Stimulated activated CD4-positive, alpha-beta T cell treated with anti-CD3 and anti-CD28 coated beads, Interleukin-2, amount 100 ng/mL, for 48 hours (primary cell): ENCODE measurements around the gene ZNF862.

ENCODE experiments used
- DNase-seq, 2 donors: peaks; one replicate each; pipeline ENCODE4 v3.0.0-alpha.2; 2020

ZNF862 gene

DNA sequence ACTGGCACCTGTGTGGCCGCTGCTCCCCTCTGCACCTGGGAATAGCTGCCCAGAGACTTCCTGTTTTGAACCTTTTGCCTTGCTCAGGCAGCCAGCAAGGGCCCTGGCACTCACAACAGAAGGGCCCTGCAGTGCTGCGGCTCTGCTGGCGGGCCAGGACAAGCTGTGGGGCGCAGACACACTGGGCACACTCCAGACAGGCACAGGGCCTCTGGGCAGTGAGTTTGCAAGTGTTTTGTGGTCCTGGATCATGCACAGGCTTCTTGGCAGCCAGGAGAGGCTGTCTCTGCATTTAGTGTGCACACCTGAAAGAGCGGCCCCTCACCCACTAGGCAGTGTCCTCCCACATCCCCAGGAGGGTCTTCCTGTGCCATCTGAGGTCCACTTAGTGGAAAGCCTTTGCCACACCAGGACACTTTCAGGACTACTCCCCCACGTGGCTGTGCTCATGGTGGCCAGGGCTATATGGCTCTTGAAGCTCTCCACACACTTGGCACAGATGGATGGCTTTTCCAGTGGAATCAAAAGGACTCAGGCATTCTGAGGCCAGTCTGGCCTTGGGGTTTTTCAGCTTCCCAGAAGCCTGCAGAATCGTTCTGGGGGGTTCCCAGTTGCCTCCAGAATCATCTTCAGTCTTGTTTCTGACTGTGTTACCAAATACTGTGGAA is 30.6 kb downstream of the ZNF862 start:
- no peak for DNase-seq

- DNase-seq: no peak
Observed at GRCh38 chr7:149869291-149869650, 31.1 kb downstream of the ZNF862 start.

DNA sequence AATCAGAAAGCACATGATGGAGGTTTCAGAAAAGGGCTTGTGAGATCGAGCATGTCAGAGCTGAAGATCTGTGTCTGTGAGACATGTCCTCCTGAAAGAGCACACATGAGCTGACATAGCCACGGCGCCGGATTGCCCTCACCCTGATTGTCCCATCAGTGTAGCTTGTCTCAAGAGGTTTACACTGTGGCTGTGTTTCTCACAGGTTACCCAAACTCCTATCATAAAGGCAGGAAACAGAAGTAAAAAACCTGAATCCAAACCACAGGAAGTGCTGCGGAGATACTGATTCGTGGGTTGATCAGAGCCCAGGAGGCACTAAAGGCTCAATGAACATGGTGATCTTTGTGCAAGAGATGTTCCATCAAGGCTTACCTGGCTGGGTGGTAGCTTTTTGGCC is 31.7 kb downstream of the ZNF862 start:
- no peak for DNase-seq

DNA sequence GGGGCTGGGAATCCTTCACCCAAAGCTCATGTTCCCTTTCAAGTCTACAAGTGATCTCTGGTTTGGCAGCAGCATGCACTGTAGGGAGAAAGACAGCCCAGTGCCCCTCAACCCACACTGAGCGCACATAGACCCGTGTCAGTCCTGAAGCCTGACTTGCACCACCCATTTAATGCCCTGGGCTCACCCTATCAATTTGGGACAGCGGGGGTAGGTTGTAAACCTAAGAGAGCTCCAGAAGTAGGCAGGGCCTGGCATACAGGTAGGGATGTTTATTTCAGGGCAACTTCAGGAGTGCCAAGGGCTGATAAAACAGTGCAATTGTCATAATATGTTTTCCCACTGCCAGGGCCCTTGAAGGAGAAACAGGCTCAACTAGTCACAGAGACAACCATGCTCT is 32.1 kb downstream of the ZNF862 start:
- DNase-seq: no peak

GRCh38 chr7:149870701-149871483 is 32.7 kb downstream of the ZNF862 start:
- no peak for DNase-seq

DNA sequence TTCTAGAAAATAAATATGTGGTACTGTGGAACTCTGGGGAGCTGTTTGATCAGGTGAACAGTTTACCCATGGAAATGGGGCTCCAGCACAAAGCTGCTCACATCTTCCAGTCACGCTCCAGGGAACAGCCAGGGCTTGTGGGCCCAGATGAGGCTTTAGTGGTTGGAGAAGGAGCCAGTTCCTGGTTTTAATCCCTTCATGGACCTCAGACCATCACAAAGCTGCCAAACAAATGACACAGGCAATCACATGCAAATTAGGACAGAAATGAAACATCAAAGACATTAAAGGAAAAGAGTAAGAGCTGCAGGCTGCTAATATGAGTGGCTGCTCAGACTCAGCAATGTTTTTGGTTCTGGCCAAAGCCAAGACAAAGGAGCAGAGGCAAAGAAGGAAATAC is 33.4 kb downstream of the ZNF862 start:
- DNase-seq: no peak

GRCh38 chr7:149872419-149873073 is 34.4 kb downstream of the ZNF862 start:
- DNase-seq: no peak

- DNase-seq: peak; percentile 88 to 89
Observed at GRCh38 chr7:149873074-149873969, 35.1 kb downstream of the ZNF862 start, which contains the start of gene ATP6V0E2. Gene ATP6V0E2 (plus strand): TSS chr7:149873969. CDS start chr7:149874066, 97 bp downstream.

DNA sequence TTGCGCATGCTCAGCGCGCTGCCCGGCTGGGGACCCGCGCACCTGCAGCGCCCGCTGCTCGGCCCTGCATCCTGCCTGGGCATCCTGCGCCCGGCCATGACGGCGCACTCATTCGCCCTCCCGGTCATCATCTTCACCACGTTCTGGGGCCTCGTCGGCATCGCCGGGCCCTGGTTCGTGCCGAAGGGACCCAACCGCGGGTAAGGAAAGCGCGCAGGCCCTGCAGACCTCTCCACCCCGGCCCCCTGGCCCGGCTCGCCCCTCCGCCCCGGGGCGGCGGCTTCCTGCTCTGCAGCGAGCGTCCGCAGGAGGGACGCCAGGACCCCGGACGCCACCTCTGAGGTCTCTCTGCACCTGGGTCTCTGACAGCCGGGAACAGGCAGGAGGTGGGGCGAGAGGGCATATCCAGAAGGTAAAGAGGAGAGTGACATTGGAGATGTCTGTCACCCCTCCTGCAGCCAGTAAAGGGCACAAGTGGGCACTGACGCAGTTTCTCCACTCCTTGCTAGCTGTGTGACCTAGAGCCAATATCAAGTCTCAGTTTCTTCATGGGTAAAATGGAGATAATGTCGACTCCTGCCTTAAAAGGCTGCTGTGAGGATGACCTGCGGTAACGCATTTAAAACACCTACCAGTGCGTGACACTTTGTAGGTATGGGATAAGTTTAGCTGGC is 35.9 kb downstream of the ZNF862 start:
- no peak for DNase-seq

GRCh38 chr7:149874644-149875028 is 36.5 kb downstream of the ZNF862 start:
- no peak for DNase-seq

GRCh38 chr7:149875396-149875795 is 37.2 kb downstream of the ZNF862 start:
- DNase-seq: no peak

DNA sequence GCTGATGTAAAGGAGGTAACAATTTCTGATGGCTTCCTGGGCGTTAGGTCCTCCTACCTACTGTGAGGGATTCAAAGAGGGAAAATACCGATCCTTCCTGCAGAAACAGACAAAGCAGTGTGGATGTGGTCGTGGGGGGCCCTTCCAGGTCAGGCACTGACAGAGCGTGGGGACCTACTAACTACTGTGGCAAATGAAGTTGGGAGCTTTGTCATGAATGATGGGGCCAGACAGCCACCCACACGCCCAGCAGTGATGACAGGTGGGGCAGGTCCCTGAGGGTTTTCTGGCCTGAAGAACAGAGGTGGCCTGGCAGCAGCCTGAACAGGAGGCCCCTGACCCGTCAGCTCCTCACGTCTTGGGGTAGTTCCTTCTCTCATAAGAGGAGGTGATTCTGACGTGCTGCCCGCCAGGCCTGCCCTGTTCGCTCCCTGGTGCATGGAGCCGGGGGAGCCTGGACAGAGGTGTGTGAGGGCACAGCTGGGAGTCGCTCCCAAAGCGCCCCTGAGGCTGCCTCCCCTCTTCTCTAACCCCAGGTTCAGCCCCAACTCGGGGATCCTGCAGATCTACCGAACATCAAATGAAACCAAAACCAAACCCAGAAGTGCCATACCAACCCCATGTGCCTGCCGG is 39.8 kb downstream of the ZNF862 start:
- no peak for DNase-seq

DNA sequence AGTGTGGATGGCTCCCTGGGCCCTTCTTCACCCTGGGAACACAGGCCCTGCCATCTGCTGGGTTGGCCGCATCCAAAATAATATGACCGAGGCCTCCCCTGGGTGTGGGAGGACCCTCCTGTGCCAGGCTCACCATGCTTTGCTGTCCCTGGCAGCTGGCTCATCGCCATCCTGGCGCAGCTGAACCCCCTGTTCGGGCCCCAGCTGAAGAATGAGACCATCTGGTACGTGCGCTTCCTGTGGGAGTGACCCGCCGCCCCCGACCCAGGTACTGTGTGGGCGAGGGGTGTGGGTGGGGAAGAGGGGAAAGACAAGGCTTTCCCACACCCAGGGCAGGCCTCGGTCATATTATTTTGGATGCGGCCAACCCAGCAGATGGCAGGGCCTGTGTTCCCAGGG is 40.3 kb downstream of the ZNF862 start:
- no peak for DNase-seq

DNA sequence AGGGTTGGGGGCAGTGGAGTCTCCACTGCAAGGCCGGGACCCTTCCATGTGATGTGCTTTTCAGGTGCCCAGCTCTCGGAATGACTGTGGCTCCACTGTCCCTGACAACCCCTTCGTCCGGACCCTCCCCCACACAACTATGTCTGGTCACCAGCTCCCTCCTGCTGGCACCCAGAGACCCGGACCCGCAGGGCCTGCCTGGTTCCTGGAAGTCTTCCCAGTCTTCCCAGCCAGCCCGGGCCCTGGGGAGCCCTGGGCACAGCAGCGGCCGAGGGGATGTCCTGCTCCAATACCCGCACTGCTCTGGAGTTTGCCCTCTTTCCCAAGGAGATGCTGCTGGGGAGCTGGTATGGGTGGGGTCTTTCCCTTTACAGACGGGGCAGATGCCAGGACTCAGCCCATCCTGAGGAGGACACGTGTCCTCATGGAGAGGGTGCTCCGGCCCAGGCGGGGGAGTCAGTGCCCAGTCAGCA is 41.1 kb downstream of the ZNF862 start:
- DNase-seq: no peak

DNA sequence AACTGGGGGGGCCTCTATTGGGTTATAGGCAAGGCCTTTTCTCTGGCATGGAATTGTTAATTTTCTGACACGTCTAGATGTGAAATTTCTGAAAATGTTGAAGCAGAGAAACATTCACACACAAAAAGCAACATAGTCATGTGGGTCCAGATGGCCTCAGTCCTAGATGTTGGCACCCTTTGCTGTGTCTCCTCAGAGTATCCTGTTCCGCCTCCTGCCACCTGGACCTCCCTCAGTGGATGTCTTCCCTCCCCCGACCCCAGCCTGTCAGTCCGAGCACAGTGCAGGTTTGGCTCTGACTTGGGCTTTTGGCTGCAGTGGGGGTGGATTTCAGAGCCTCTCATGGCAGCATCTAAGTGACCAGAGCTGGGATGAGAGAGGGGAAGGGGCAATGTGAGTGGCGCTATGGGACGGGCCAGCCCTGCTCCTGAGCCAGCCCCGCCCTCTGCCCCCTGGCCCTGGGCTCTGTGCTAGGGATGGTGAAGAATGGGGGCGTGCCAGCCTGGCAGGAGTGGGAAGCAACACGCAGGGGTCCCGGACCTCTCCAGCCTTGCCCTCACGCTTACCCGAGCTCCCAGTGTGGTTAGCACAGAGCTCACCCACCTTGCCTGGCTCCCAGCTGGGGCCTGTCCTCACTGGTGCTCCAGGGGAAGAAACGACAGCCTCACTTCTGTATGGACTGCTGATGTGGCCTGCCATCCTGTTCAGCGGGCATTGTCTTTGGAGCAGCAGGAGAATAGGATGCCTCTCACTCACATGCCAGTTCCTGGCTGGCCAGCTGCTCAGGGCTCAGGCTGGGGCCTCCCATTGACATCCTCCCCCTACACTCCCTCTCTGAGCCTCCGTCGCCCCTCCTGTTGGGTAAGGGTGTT is 41.8 kb downstream of the ZNF862 start:
- no peak for DNase-seq

- DNase-seq: no peak
Observed at GRCh38 chr7:149880638-149881311, 42.6 kb downstream of the ZNF862 start.

GRCh38 chr7:149881328-149882247 is 43.4 kb downstream of the ZNF862 start:
- DNase-seq: no peak

DNA sequence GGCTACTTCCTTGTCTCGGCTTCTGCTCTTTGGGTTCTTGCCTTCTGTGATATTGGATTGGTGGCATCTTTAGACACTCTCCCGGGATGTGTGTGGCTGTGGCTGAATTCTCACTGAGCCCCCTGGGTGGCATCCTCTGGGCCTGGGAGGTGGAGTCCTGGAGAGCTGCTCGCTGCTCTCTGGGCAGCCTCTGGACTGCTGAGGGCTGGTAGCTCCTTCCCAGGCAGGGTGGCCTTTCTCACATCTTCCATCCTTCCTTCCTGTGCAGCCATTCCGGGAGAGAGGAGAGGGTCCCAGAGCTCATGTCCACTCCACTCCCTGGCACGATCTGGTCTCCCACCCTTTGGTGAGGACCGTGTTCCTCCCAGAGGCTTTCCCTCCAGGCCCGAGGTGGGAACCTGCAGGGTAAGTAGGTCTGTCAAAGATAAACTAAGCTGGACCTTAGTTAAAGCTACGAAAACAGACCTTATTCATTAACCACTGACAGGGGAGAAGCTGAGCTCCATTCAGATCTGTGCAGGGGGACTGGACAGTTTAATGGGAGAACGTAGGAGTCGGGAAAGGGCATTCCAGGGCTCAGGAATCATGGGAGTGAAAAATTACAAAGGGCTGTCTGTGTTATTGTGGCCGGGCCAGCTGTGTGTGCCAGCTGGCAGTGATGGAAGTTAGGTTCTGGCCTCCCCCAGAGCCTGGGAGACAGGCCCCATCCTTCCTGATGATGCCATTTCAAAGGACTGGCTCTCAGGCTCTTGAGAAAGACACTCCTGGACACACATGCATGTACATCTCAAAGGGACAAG is 44.3 kb downstream of the ZNF862 start:
- DNase-seq: no peak
